Neural progenitor cell (in vitro differentiated cells): ENCODE measurements around the gene OCEL1. TPM values are rescaled to one million over a fixed set of nuclear protein-coding genes. Genes with fewer than 3 reads are reported as not detected.

Experiments
- DNase-seq: peaks from one replicate; pipeline ENCODE4 v3.0.0-alpha.2; 2016; ENCODE audit warnings: low spot score
- H2AFZ ChIP-seq: fragments of 200-600 bp; sonication (generic); replicated peaks from 2 replicates; pipeline ENCODE4 v1.6.1; 2016; ENCODE audit warnings: antibody characterized with exemption
- H3F3A ChIP-seq: fragments of 200-600 bp; sonication (generic); 2 replicates; pipeline ENCODE4 v1.6.1; 2016; ENCODE audit warnings: antibody characterized with exemption, low read depth
- H3K27ac ChIP-seq: fragments of 200-600 bp; sonication (generic); 2 replicates; pipeline ENCODE4 v1.5.1; 2016; ENCODE audit warnings: mild to moderate bottlenecking
- H3K27me3 ChIP-seq: fragments of 200-600 bp; sonication (generic); 2 replicates; pipeline ENCODE4 v1.6.1; 2016; ENCODE audit warnings: mild to moderate bottlenecking, moderate library complexity
- H3K36me3 ChIP-seq: fragments of 200-600 bp; sonication (generic); 2 replicates; pipeline ENCODE4 v1.5.1; 2016
- H3K4me1 ChIP-seq: fragments of 200-600 bp; sonication (generic); 2 replicates; pipeline ENCODE4 v1.6.1; 2016; ENCODE audit warnings: mixed run types
- H3K4me2 ChIP-seq: fragments of 200-600 bp; sonication (generic); 2 replicates; pipeline ENCODE4 v1.6.1; 2016
- H3K4me3 ChIP-seq: fragments of 200-600 bp; sonication (generic); 2 replicates; pipeline ENCODE4 v1.5.1; 2016
- H3K79me2 ChIP-seq: fragments of 200-600 bp; sonication (generic); 2 replicates; pipeline ENCODE4 v1.6.1; 2016; ENCODE audit warnings: low read depth
- H3K9ac ChIP-seq: fragments of 200-600 bp; sonication (generic); 2 replicates; pipeline ENCODE4 v1.6.1; 2016
- H3K9me3 ChIP-seq: fragments of 200-600 bp; sonication (generic); 2 replicates; pipeline ENCODE4 v1.5.1; 2016; ENCODE audit warnings: low read depth
- H4K20me1 ChIP-seq: fragments of 200-600 bp; sonication (generic); 2 replicates; pipeline ENCODE4 v1.6.1; 2016; ENCODE audit warnings: low read depth
- H3K27ac Mint-ChIP-seq: 3 replicates; pipeline ENCODE4 v1.8.0; 2021; ENCODE audit warnings: mixed read lengths
- H3K27me3 Mint-ChIP-seq: 2 replicates; pipeline ENCODE4 v1.8.0; 2022; ENCODE audit warnings: low read depth, mild to moderate bottlenecking, inconsistent platforms, moderate library complexity, mixed read lengths; ENCODE audit not compliant: insufficient read depth
- H3K36me3 Mint-ChIP-seq: 3 replicates; pipeline ENCODE4 v1.8.0; 2021; ENCODE audit warnings: mixed read lengths
- H3K4me1 Mint-ChIP-seq: 3 replicates; pipeline ENCODE4 v1.8.0; 2021; ENCODE audit warnings: mixed read lengths
- H3K4me3 Mint-ChIP-seq: 3 replicates; pipeline ENCODE4 v1.8.0; 2021; ENCODE audit warnings: mild to moderate bottlenecking, moderate library complexity, mixed read lengths
- H3K9me3 Mint-ChIP-seq: 3 replicates; pipeline ENCODE4 v1.8.0; 2020; ENCODE audit warnings: mixed read lengths
- EZH2 ChIP-seq: fragments of 200-600 bp; sonication (generic); IDR thresholded peaks from 2 replicates; pipeline ENCODE4 v1.6.1; 2017; ENCODE audit warnings: antibody characterized with exemption, mild to moderate bottlenecking, moderate library complexity
- EZH2phosphoT487 ChIP-seq: fragments of 200-600 bp; sonication (generic); IDR thresholded peaks from 2 replicates; pipeline ENCODE4 v1.6.1; 2017; ENCODE audit warnings: antibody characterized with exemption
- total RNA-seq: library from RNA; depleted of rRNA; stranded (reverse); fragments of >200 nt; gene quantifications from 2 replicates; pipeline ENCODE4 v1.2.3, GENCODE V29; 2015; ENCODE audit warnings: low replicate concordance
- TF ChIP-seq, protein P1 (sequence below): fragments of 200-600 bp; sonication (generic); IDR thresholded peaks from 2 replicates; pipeline ENCODE4 v1.5.1; 2017; ENCODE audit warnings: antibody characterized with exemption, mild to moderate bottlenecking

Gene OCEL1
- total RNA-seq, 1 donor from 2014 or later: 4.6 TPM

DNA sequence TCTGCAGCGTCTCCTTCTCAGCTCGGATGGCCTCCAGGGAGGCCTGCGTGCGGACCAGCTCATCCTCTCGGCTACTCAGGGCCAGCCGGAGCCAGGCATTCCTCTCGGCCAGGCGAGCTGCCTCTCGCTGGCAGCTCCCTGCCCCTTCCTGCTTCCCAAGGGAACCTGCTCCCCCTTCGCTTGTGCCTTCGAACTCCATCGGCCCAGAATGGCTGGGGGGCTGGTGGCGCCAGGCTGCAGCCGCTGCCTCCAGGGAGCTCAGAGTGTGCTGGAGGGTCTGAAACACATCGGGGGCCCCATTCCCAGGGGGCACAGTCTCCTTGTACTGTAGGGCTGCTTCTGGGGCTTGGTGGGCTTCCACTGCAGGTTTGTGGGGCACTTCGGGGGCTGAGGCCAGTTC lies 36.5 kb downstream of the OCEL1 start:
- no peak for DNase-seq
- Mint-ChIP-seq H3K27ac (peak overlapping the region; percentile 82), H3K9me3 (no peaks in the 10 kb centered on the region), H3K4me1 (peaks cover 23% of the 10 kb centered on the region), H3K36me3 (no peaks in the 10 kb centered on the region), H3K27me3 (peaks cover 10% of the 10 kb centered on the region), H3K4me3 (peak overlapping the region; percentile 33)
- Histone ChIP-seq H3K4me1 (no peaks in the 10 kb centered on the region), H3K4me2 (no peak overlapping the region), H3K79me2 (peaks cover 2% of the 10 kb centered on the region), H2AFZ (no peak overlapping the region), H3K36me3 (no peaks in the 10 kb centered on the region), H3K27ac (no peak overlapping the region), H3K9ac (no peak overlapping the region), H4K20me1 (no peaks in the 10 kb centered on the region), H3K27me3 (no peaks in the 10 kb centered on the region), H3K4me3 (no peak overlapping the region), H3F3A (peaks cover 20% of the 10 kb centered on the region), H3K9me3 (no peaks in the 10 kb centered on the region)
- TF ChIP-seq, protein P1, sequence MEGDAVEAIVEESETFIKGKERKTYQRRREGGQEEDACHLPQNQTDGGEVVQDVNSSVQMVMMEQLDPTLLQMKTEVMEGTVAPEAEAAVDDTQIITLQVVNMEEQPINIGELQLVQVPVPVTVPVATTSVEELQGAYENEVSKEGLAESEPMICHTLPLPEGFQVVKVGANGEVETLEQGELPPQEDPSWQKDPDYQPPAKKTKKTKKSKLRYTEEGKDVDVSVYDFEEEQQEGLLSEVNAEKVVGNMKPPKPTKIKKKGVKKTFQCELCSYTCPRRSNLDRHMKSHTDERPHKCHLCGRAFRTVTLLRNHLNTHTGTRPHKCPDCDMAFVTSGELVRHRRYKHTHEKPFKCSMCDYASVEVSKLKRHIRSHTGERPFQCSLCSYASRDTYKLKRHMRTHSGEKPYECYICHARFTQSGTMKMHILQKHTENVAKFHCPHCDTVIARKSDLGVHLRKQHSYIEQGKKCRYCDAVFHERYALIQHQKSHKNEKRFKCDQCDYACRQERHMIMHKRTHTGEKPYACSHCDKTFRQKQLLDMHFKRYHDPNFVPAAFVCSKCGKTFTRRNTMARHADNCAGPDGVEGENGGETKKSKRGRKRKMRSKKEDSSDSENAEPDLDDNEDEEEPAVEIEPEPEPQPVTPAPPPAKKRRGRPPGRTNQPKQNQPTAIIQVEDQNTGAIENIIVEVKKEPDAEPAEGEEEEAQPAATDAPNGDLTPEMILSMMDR: no peak
- TF ChIP-seq EZH2 (no peak), EZH2phosphoT487 (no peak)

DNA sequence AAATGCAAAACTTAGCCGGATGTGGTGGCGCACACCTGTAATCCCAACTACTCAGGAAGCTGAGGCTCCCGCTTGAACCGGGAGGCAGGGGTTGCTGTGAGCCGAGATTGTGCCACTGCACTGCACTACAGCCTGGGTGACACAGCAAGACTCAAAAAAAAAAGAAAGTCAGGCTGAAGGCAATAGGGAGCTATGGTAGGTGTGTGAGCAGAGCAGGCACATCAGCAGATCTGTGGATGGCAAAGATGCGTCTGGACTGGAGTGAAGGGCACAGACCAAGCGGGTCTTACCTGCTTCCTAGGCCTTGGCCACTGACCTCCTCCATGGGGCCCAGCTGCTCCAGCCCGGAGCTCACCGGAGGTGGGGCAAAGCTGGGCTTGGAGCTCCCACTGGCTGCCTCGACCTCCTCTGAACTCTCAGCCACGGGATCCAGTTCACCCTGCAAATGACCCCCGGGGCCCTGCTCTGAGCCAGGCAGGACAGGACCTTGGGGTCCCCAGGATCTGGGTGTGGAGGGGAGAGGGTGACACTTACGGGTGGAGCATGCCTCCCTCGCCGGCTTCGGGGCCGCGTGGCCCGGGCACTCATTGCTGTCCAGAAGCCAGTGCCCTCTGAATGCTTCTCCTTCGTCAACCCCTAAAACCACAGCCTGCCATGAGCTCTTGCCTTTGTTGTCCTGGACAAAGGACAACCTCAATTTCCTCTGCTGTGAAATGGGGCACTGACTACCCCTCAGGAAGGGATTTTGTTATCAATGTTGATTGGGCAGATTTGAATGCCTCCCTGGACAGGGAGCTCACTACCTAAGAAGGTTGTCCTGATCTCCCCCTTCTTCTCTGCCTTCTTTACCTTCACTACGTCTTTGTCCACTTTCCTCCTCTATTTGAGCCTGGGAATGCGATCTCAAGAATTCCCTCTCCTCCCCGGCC lies 38.0 kb downstream of the OCEL1 start:
- no peak for TF ChIP-seq EZH2phosphoT487
- no peak for TF ChIP-seq EZH2
- TF ChIP-seq, protein P1: no peak
- Histone ChIP-seq H3K9ac (no peak overlapping the region), H4K20me1 (no peaks in the 10 kb centered on the region), H3K4me2 (no peak overlapping the region), H3K4me1 (peaks cover 5% of the 10 kb centered on the region), H3K27ac (no peak overlapping the region), H2AFZ (peak overlapping the region; percentile 87), H3K79me2 (peaks cover 16% of the 10 kb centered on the region), H3K4me3 (no peak overlapping the region), H3F3A (peaks cover 23% of the 10 kb centered on the region), H3K27me3 (no peaks in the 10 kb centered on the region), H3K36me3 (no peaks in the 10 kb centered on the region), H3K9me3 (no peaks in the 10 kb centered on the region)
- DNase-seq: no peak
- Mint-ChIP-seq H3K27me3 (peaks cover 10% of the 10 kb centered on the region), H3K9me3 (no peaks in the 10 kb centered on the region), H3K4me1 (peaks cover 29% of the 10 kb centered on the region), H3K4me3 (peak overlapping the region; percentile 6), H3K36me3 (no peaks in the 10 kb centered on the region), H3K27ac (peak overlapping the region; percentile 85)

DNA sequence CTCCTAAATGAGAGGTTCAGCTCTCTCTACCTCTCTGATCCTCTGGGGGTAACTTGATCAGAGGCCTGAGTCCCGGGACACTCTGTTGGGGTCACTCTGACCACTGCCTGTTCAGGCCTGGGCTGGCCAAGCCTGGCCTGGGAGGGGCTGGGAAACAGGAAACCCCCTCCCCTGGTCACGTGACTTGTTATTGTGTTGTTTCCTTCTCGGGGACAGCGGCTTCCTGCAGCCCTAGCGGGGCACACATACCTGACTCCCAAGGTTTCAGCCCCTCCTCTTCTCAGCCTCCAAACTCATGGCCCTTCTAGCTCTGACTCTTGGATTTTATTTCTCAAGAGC lies 38.6 kb downstream of the OCEL1 start, which contains the start of gene USHBP1:
Gene USHBP1 (minus strand): TSS at position 105 of the 339 bp plus-strand sequence. CDS start 446 bp downstream, outside the sequence.
- Histone ChIP-seq H3K4me2 (no peak within 1 kb of the TSS), H3K4me3 (no peak within 1 kb of the TSS), H4K20me1 (no peaks in the 10 kb centered on the region), H3K9ac (no peak within 1 kb of the TSS), H3K4me1 (peaks cover 5% of the 10 kb centered on the region), H3F3A (peaks cover 23% of the 10 kb centered on the region), H3K27ac (no peak within 1 kb of the TSS), H3K27me3 (no peaks in the 10 kb centered on the region), H3K36me3 (no peaks in the 10 kb centered on the region), H2AFZ (peak within 1 kb of the TSS; percentile 87), H3K79me2 (peaks cover 17% of the 10 kb centered on the region), H3K9me3 (no peaks in the 10 kb centered on the region)
- DNase-seq: no peak
- Mint-ChIP-seq H3K36me3 (no peaks in the 10 kb centered on the region), H3K4me1 (peaks cover 29% of the 10 kb centered on the region), H3K9me3 (no peaks in the 10 kb centered on the region), H3K27me3 (peaks cover 6% of the 10 kb centered on the region), H3K4me3 (no peak within 1 kb of the TSS), H3K27ac (peak within 1 kb of the TSS; percentile 85)
- TF ChIP-seq EZH2phosphoT487 (no peak), EZH2 (no peak)
- TF ChIP-seq, protein P1: no peak
